Measurements from ENCODE around the gene LDB3. TPM values are rescaled to one million over a fixed set of nuclear protein-coding genes. Genes with fewer than 3 reads are reported as not detected.

The LDB3 gene
- total and polyA plus RNA-seq, 9 of the 15 experiments (the other 6 are each of a cell fraction or from before 2014, with no cell fraction given): 0.03 TPM; not detected in 8

GRCh38 chr10:86742230-86742629 is 73.9 kb downstream of the LDB3 start:
- intact Hi-C loops (cut with micrococcal nuclease) (no loop called here), in situ Hi-C loops (cut with MboI) (no loop called here)
- DNase-seq (ENCODE audit: extremely low read depth in 1 of 4, low spot score in 3 of 4) (no peak), ATAC-seq (no peak), FAIRE-seq (no peak)
- Histone ChIP-seq H3K27ac (ENCODE audit: extremely low read depth, low read depth, low read length) (no peak overlapping the region), H3K4me3 (no peak overlapping the region), H3K4me2 (ENCODE audit: insufficient read depth, low read length) (no peak overlapping the region), H2AFZ (ENCODE audit: low read depth, low read length) (no peak overlapping the region), H3K9me3 (replicated peaks; ENCODE audit: control insufficient read depth, insufficient read depth, low read depth, low read length) (no peaks in the 10 kb centered on the region), H3K9me1 (ENCODE audit: control insufficient read depth, insufficient read depth, low read length) (no peaks in the 10 kb centered on the region), H4K20me1 (replicated peaks; ENCODE audit: control insufficient read depth, insufficient read depth, low read length) (no peaks in the 10 kb centered on the region), H3K4me1 (replicated peaks in 1 of 2; ENCODE audit: control insufficient read depth in 2 of 2, insufficient read depth in 2 of 2, low read length in 2 of 2) (no peaks in the 10 kb centered on the region; a peak in 1 of 5 replicates), H3K9ac (ENCODE audit: insufficient read depth in 1 of 2, low read depth in 2 of 2, low read length in 2 of 2) (no peak overlapping the region), H3K36me3 (ENCODE audit: control insufficient read depth, insufficient read depth, low read length) (no peaks in the 10 kb centered on the region), H3K79me2 (ENCODE audit: control insufficient read depth, insufficient read depth, low read length) (no peaks in the 10 kb centered on the region), H3K27me3 (ENCODE audit: control insufficient read depth in 2 of 2, insufficient read depth in 2 of 2, low read length in 2 of 2) (no peaks in the 10 kb centered on the region)
- BruUV-seq (replicated peaks): no TSS peak
- ChIA-PET CTCF (ENCODE audit: low intra/inter-chr PET ratio) (no interaction called here), POLR2A (interaction anchor here (2.1 to 2.7 kb wide), 2 partner anchors 9 to 14 kb away, joined by 6 to 8 read pairs; partner anchors contain the start of gene BMPR1A)
- no CpG with 5 or more reads among the region's 1 CpG for WGBS (ENCODE audit: insufficient coverage, low coverage, missing lambda C conversion rate)
- TF ChIP-seq NR1H2 (CRISPR knock-in tag; IDR thresholded peaks at IDR 0.05) (no peak), GTF2A2 (tag; IDR thresholded peaks at IDR 0.05) (no peak), NCOA2 (IDR thresholded peaks at IDR 0.05; ENCODE audit: partially characterized antibody in 2 of 2) (no peak), SRSF9 (IDR thresholded peaks at IDR 0.05; ENCODE audit: borderline replicate concordance, low read depth, low read length) (no peak), GABPB2 (CRISPR knock-in tag; conservative IDR thresholded peaks at IDR 0.05) (no peak), ZNF518B (CRISPR knock-in tag; IDR thresholded peaks at IDR 0.05) (no peak), FOXA3 (CRISPR knock-in tag; conservative IDR thresholded peaks at IDR 0.05 in 1 of 2, IDR thresholded peaks at IDR 0.05 in 1 of 2) (no peak), MBD1 (CRISPR knock-in tag; IDR thresholded peaks at IDR 0.05) (no peak), BRCA1 (IDR thresholded peaks at IDR 0.05) (no peak), BRCA1 (CRISPR knock-in tag; IDR thresholded peaks at IDR 0.05) (no peak), ZSCAN29 (IDR thresholded peaks at IDR 0.05) (no peak), BCLAF1 (IDR thresholded peaks at IDR 0.05; ENCODE audit: borderline replicate concordance in 1 of 2, control insufficient read depth in 1 of 2, low read depth in 2 of 2, low read length in 1 of 2) (no peak), SRSF1 (IDR thresholded peaks at IDR 0.05; ENCODE audit: low read depth, low read length) (no peak), PTTG1 (tag; IDR thresholded peaks at IDR 0.05; ENCODE audit: low read depth) (no peak), CBX3 (IDR thresholded peaks at IDR 0.05; ENCODE audit: borderline replicate concordance in 1 of 2, low read length in 2 of 2) (no peak)
